Erythroblast (primary cell): Measurements from ENCODE around the gene CPSF2.

ENCODE experiments used
- GATA1 ChIP-seq: IDR thresholded peaks from 2 replicates; pipeline ENCODE4 v1.6.1; 2011; ENCODE audit warnings: low read depth, mild to moderate bottlenecking, control low read depth, low read length, moderate library complexity
- POLR2A ChIP-seq: IDR thresholded peaks from 2 replicates; pipeline ENCODE4 v1.6.1; 2011; ENCODE audit warnings: mild to moderate bottlenecking, low read length

- TF ChIP-seq GATA1 = no peak
- no peak for TF ChIP-seq POLR2A
Measured at GRCh38 chr14:92164958-92165357, 43.2 kb downstream of the CPSF2 start.
